SK-N-SH (cell line): Measurements from ENCODE around the gene AIF1L. TPM values are rescaled to one million over a fixed set of nuclear protein-coding genes. Genes with fewer than 3 reads are reported as not detected.

Source experiments
- CTCF ChIA-PET: fragments of 300-600, 350-600 bp; formaldehyde crosslinking; extraction: SDS; loops from one replicate; lab custom pipeline; 2021; lab: Yijun Ruan, JAX
- POLR2A ChIA-PET: fragments of 350-600 bp; sonication (Branson Sonifier 250); formaldehyde crosslinking; extraction: SDS; loops from one replicate; lab custom pipeline; 2020; ENCODE audit warnings: antibody characterized with exemption, inconsistent platforms; lab: Yijun Ruan, JAX
- DNase-seq: peaks from one replicate; pipeline ENCODE4 v3.0.0; 2012
- H2AFZ ChIP-seq: fragments of 200-600 bp; sonication (generic); 2 replicates; pipeline ENCODE4 v1.8.1; 2016; ENCODE audit warnings: antibody characterized with exemption, mild to moderate bottlenecking, low read depth
- H3F3A ChIP-seq: fragments of 200-600 bp; sonication (generic); replicated peaks from 2 replicates; pipeline ENCODE3; 2016; ENCODE audit warnings: antibody characterized with exemption, mild to moderate bottlenecking; ENCODE audit not compliant: insufficient read depth
- H3K27ac ChIP-seq, 2 experiments: fragments of 200-500 bp in 1 of 2; fragments of 200-600 bp in 1 of 2; sonication (Bioruptor generic) in 1 of 2; sonication (generic), shearing (Covaris generic) in 1 of 2; 2 replicates each; pipeline versions ENCODE4 v1.5.1 to v1.6.1; 2014 to 2016; ENCODE audit warnings: low read depth in 2 of 2, inconsistent platforms in 1 of 2, low read length in 1 of 2, mild to moderate bottlenecking in 1 of 2, mixed read lengths in 1 of 2
- H3K27me3 ChIP-seq: fragments of 200-600 bp; sonication (generic), shearing (Covaris generic); 2 replicates; pipeline ENCODE4 v1.6.1; 2016; ENCODE audit warnings: mixed run types; ENCODE audit not compliant: insufficient read depth
- H3K36me3 ChIP-seq, 2 experiments: fragments of 200-500 bp in 1 of 2; fragments of 200-600 bp in 1 of 2; sonication (Bioruptor generic) in 1 of 2; sonication (generic) in 1 of 2; replicated peaks in 1 of 2; 2 replicates each; pipeline versions ENCODE3 to v1.5.1; 2014 to 2016; ENCODE audit warnings: low read length in 1 of 2, mild to moderate bottlenecking in 1 of 2; ENCODE audit not compliant: insufficient read depth in 2 of 2, control insufficient read depth in 1 of 2
- H3K4me1 ChIP-seq, 2 experiments: fragments of 200-500 bp in 1 of 2; fragments of 200-600 bp in 1 of 2; sonication (Bioruptor generic) in 1 of 2; sonication (generic), shearing (Covaris generic) in 1 of 2; 2 replicates each; pipeline versions ENCODE4 v1.5.1 to v1.6.1; 2014 to 2016; ENCODE audit warnings: low read depth in 1 of 2, low read length in 1 of 2, mixed run types in 1 of 2; ENCODE audit not compliant: insufficient read depth in 2 of 2, control insufficient read depth in 1 of 2
- H3K4me2 ChIP-seq: fragments of 200-600 bp; sonication (generic), shearing (Covaris generic); 2 replicates; pipeline ENCODE4 v1.6.1; 2017; ENCODE audit warnings: mixed run types
- H3K4me3 ChIP-seq, 2 experiments: fragments of 200-500 bp in 1 of 2; fragments of 200-600 bp in 1 of 2; sonication (Bioruptor generic) in 1 of 2; sonication (generic), shearing (Covaris generic) in 1 of 2; 2 replicates each; pipeline versions ENCODE4 v1.5.1 to v1.8.1; 2014 to 2016; ENCODE audit warnings: low read depth in 2 of 2, inconsistent platforms in 1 of 2, low read length in 1 of 2, mild to moderate bottlenecking in 1 of 2, mixed read lengths in 1 of 2, moderate library complexity in 1 of 2
- H3K79me2 ChIP-seq: fragments of 200-600 bp; sonication (generic); 2 replicates; pipeline ENCODE4 v1.8.1; 2017; ENCODE audit warnings: mild to moderate bottlenecking; ENCODE audit not compliant: insufficient read depth
- H3K9ac ChIP-seq: fragments of 200-600 bp; sonication (generic); 2 replicates; pipeline ENCODE4 v1.6.1; 2017; ENCODE audit warnings: mixed run types
- H3K9me2 ChIP-seq: fragments of 200-600 bp; sonication (generic); 2 replicates; pipeline ENCODE4 v1.6.1; 2017; ENCODE audit warnings: mixed run types
- H3K9me3 ChIP-seq: fragments of 200-600 bp; sonication (generic); 2 replicates; pipeline ENCODE4 v1.6.1; 2017; ENCODE audit warnings: mixed run types, mild to moderate bottlenecking, moderate library complexity
- H4K20me1 ChIP-seq: fragments of 200-600 bp; sonication (generic); 2 replicates; pipeline ENCODE4 v1.6.1; 2017; ENCODE audit warnings: mild to moderate bottlenecking, mixed run types; ENCODE audit not compliant: insufficient read depth
- CHD2 ChIP-seq: fragments of 150-350 bp; IDR thresholded peaks from 2 replicates; pipeline ENCODE4 v1.6.1; 2018; ENCODE audit warnings: low read length; ENCODE audit not compliant: partially characterized antibody
- EZH2phosphoT487 ChIP-seq: fragments of 200-600 bp; sonication (generic); IDR thresholded peaks from 2 replicates; pipeline ENCODE4 v1.6.1; 2017; ENCODE audit warnings: low read depth, mixed run types, mild to moderate bottlenecking, antibody characterized with exemption, moderate library complexity, borderline replicate concordance
- FOSL2 ChIP-seq: IDR thresholded peaks from 2 replicates; pipeline ENCODE4 v1.4.0; 2012; ENCODE audit warnings: low read depth, mild to moderate bottlenecking, moderate library complexity, borderline replicate concordance
- FOXJ3 ChIP-seq: sonication (generic); formaldehyde crosslinking; IDR thresholded peaks from 2 replicates; pipeline ENCODE4 v1.5.1; 2020; ENCODE audit warnings: mild to moderate bottlenecking, missing genetic modification reagents
- GATA2 ChIP-seq: sonication (generic); formaldehyde crosslinking; IDR thresholded peaks from 2 replicates; pipeline ENCODE4 v1.5.0; 2020; ENCODE audit warnings: mild to moderate bottlenecking, missing genetic modification reagents
- IRF3 ChIP-seq: fragments of 150-350 bp; IDR thresholded peaks from 2 replicates; pipeline ENCODE4 v1.6.1; 2016; ENCODE audit warnings: mild to moderate bottlenecking, low read depth, low read length
- JUND ChIP-seq: IDR thresholded peaks from 2 replicates; pipeline ENCODE4 v1.4.0; 2012
- MXI1 ChIP-seq: IDR thresholded peaks from 2 replicates; pipeline ENCODE4 v1.6.1; 2012; ENCODE audit warnings: mild to moderate bottlenecking, low read depth, low read length, improper control_type of control experiment
- RAD21 ChIP-seq: IDR thresholded peaks from 2 replicates; pipeline ENCODE4 v1.6.1; 2012; ENCODE audit warnings: mild to moderate bottlenecking, low read length
- RXRA ChIP-seq: IDR thresholded peaks from 2 replicates; pipeline ENCODE4 v1.4.0; 2012; ENCODE audit warnings: low read depth, mild to moderate bottlenecking, borderline replicate concordance
- SIN3A ChIP-seq: IDR thresholded peaks from 2 replicates; pipeline ENCODE4 v1.6.1; 2012; ENCODE audit warnings: low read depth, mild to moderate bottlenecking, low read length, moderate library complexity, borderline replicate concordance
- SMC3 ChIP-seq: IDR thresholded peaks from 2 replicates; pipeline ENCODE4 v1.6.1; 2012; ENCODE audit warnings: low read depth, low read length, improper control_type of control experiment
- TAF1 ChIP-seq: IDR thresholded peaks from 2 replicates; pipeline ENCODE4 v1.6.1; 2012; ENCODE audit warnings: low read depth, mild to moderate bottlenecking, low read length, moderate library complexity, borderline replicate concordance
- TCF12 ChIP-seq: IDR thresholded peaks from 2 replicates; pipeline ENCODE4 v1.4.0; 2012
- ZBTB33 ChIP-seq: IDR thresholded peaks from 2 replicates; pipeline ENCODE4 v1.4.0; 2012; ENCODE audit warnings: low read depth, borderline replicate concordance
- WGBS: methylation state at CpG from one replicate; pipeline ENCODE4 v1.1.6; 2017; ENCODE audit warnings: low lambda C conversion rate; 5-methylcytosine and 5-hydroxymethylcytosine counted together
- polyA plus RNA-seq, 3 experiments: library from polyadenylated mRNA; depleted of rRNA; stranded (reverse); fragments of >200 nt; gene quantifications; 2 replicates each; pipeline ENCODE4 v1.2.3, GENCODE V29; 2012
- TF ChIP-seq, protein P1 (sequence below): IDR thresholded peaks from 2 replicates; pipeline ENCODE4; 2012
- TF ChIP-seq, protein P2 (sequence below): IDR thresholded peaks from 2 replicates; pipeline ENCODE4 v1.4.0; 2012; ENCODE audit warnings: low read depth, borderline replicate concordance

The AIF1L gene
- polyA plus RNA-seq, 1 of the 3 experiments (the other 2 are of a cell fraction) = 0.26 TPM

- no peaks in the 10 kb centered on the region for H3K79me2 ChIP-seq
- no peaks in the 10 kb centered on the region for H3F3A ChIP-seq
- no peaks in the 10 kb centered on the region for H3K9me2 ChIP-seq
- H3K9ac ChIP-seq = no peak overlapping the region
- peaks cover 0 to 24% of the 10 kb centered on the region in 2 experiments; a peak in 1 of 4 replicates for H3K4me1 ChIP-seq
- no peak for DNase-seq
- WGBS = 57% methylated on average over 4 of the region's 6 CpGs
- no peak overlapping the region for H3K4me3 ChIP-seq
- H3K27ac ChIP-seq = no peak overlapping the region
- POLR2A ChIA-PET = no interaction called here
- H3K36me3 ChIP-seq = no peaks in the 10 kb centered on the region
- no peak overlapping the region for H2AFZ ChIP-seq
- H3K9me3 ChIP-seq = no peaks in the 10 kb centered on the region
- no peak for TF ChIP-seq FOXJ3
- no peak for TF ChIP-seq EZH2phosphoT487
- TF ChIP-seq, protein P1, sequence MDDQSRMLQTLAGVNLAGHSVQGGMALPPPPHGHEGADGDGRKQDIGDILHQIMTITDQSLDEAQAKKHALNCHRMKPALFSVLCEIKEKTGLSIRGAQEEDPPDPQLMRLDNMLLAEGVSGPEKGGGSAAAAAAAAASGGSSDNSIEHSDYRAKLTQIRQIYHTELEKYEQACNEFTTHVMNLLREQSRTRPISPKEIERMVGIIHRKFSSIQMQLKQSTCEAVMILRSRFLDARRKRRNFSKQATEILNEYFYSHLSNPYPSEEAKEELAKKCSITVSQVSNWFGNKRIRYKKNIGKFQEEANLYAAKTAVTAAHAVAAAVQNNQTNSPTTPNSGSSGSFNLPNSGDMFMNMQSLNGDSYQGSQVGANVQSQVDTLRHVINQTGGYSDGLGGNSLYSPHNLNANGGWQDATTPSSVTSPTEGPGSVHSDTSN = no peak
- TF ChIP-seq FOSL2 = no peak
- no peak for TF ChIP-seq CHD2
- TF ChIP-seq RAD21 = no peak
- no peak for TF ChIP-seq SMC3
- TF ChIP-seq TAF1 = no peak
- no peak for TF ChIP-seq JUND
- no peak overlapping the region for H3K4me2 ChIP-seq
- H4K20me1 ChIP-seq = no peaks in the 10 kb centered on the region
- peaks cover 18% of the 10 kb centered on the region for H3K27me3 ChIP-seq
- CTCF ChIA-PET = interaction anchor here (1.2 to 3.2 kb wide), 3 partner anchors 13 to 46 kb away, joined by 3 to 15 read pairs (median 4); no protein-coding TSS in a partner anchor
Observed at GRCh38 chr9:131092030-131092429, 4.3 kb upstream of the AIF1L start.

- Histone ChIP-seq H3K4me3 (no peak overlapping the region), H3F3A (no peaks in the 10 kb centered on the region), H2AFZ (no peak overlapping the region), H3K27me3 (peaks cover 26% of the 10 kb centered on the region), H3K36me3 (no peaks in the 10 kb centered on the region), H3K4me2 (no peak overlapping the region), H4K20me1 (no peaks in the 10 kb centered on the region), H3K79me2 (no peaks in the 10 kb centered on the region), H3K4me1 (peaks cover 0 to 24% of the 10 kb centered on the region in 2 experiments; a peak in 1 of 4 replicates), H3K9me3 (no peaks in the 10 kb centered on the region), H3K9me2 (no peaks in the 10 kb centered on the region), H3K27ac (no peak overlapping the region), H3K9ac (no peak overlapping the region)
- ChIA-PET CTCF (interaction anchor here (3.2 kb wide), 1 partner anchor 35 kb away, joined by 15 read pairs; no protein-coding TSS in a partner anchor), POLR2A (no interaction called here)
- no peak for TF ChIP-seq RAD21
- no peak for TF ChIP-seq IRF3
- no peak for TF ChIP-seq GATA2 (CRISPR knock-in tag)
- no peak for TF ChIP-seq FOSL2
- TF ChIP-seq TAF1 = no peak
- TF ChIP-seq RXRA = no peak
- TF ChIP-seq, protein P2, sequence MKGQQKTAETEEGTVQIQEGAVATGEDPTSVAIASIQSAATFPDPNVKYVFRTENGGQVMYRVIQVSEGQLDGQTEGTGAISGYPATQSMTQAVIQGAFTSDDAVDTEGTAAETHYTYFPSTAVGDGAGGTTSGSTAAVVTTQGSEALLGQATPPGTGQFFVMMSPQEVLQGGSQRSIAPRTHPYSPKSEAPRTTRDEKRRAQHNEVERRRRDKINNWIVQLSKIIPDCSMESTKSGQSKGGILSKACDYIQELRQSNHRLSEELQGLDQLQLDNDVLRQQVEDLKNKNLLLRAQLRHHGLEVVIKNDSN = no peak
- no peak for TF ChIP-seq ZBTB33
- no peak for TF ChIP-seq TCF12
- TF ChIP-seq SIN3A = no peak
- no peak for TF ChIP-seq EZH2phosphoT487
- TF ChIP-seq, protein P1 = no peak
- no peak for TF ChIP-seq MXI1
- DNase-seq = peak; percentile 71
- 69% methylated on average over 14 of the region's 24 CpGs for WGBS
Observed at GRCh38 chr9:131092548-131093440, 3.5 kb upstream of the AIF1L start.
